NK-92 treated with Interleukin-12 subunit alpha and Interleukin-12 subunit beta, amount 100 ng/mL, for 24 hours (cell line): ENCODE measurements around the gene FMO1.
"Not testable (repeated sequence)": the region's sequence is repeated elsewhere in the genome, so short reads cannot be mapped to it uniquely, and the experiment has no call there.

Experiments
- DNase-seq: peaks from one replicate; lab custom pipeline; 2025; lab: John Stamatoyannopoulos, UW

Gene FMO1

GRCh38 chr1:171279678-171280077 lies 31.4 kb downstream of the FMO1 start:
- no peak for DNase-seq

DNA sequence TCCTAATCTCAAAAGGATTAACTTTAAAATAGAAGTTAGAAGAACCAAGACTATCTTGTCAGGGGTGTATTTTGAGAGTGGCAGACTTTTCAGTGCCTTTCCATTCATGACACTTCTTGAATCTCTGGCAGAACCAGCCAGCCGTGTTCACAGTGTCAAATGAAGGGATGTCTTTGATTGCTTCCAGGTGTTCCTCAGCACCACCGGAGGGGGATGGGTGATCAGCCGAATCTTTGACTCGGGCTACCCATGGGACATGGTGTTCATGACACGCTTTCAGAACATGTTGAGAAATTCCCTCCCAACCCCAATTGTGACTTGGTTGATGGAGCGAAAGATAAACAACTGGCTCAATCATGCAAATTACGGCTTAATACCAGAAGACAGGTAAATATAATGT lies 32.3 kb downstream of the FMO1 start:
- no peak for DNase-seq

GRCh38 chr1:171286032-171286705 lies 37.9 kb downstream of the FMO1 start:
- DNase-seq = no peak

DNA sequence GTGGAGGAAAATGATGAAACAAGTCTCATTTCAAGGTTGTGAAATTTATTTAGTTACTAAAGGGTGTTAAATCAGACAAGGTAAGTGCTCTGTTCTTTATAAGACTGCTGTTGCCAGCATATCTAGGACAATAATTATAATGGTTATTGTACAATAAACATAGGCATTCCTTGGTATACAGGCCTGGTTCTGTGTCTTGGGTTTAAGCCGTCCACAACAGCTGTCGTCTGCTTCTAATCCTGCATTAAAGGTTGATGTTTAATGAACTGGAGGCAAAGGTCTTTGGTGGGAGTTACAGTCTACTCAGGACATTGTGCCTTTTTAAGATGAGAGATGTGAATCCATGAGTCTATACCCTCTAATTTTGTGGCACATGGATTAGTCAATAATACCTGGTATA lies 42.3 kb downstream of the FMO1 start:
- no peak for DNase-seq

DNA sequence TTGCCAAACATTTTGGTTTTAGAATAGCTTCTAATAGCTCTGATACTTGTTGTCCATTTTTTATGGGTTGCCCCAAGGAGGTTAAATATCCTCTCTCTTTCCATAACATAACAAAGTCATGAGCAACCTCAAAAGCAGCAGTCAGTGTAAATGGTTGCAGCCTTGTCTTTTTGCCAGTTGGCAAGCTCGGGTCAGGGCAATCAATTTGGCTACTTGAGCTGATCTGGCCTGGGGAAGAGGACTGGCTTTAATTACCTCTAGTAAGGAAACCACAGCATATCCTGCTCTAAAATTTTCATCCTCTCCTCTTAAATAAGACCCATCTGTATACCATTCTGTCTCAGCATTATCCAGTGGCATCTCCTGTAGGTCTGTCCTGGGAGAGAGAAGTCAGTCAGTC lies 44.5 kb downstream of the FMO1 start:
- no peak for DNase-seq

- DNase-seq = not testable (repeated sequence)
Observed at GRCh38 chr1:171295383-171295782, 47.1 kb downstream of the FMO1 start.

- no peak for DNase-seq
Observed at GRCh38 chr1:171295821-171296220, 47.5 kb downstream of the FMO1 start.

- no peak for DNase-seq
Observed at GRCh38 chr1:171296897-171297296, 48.6 kb downstream of the FMO1 start.

DNA sequence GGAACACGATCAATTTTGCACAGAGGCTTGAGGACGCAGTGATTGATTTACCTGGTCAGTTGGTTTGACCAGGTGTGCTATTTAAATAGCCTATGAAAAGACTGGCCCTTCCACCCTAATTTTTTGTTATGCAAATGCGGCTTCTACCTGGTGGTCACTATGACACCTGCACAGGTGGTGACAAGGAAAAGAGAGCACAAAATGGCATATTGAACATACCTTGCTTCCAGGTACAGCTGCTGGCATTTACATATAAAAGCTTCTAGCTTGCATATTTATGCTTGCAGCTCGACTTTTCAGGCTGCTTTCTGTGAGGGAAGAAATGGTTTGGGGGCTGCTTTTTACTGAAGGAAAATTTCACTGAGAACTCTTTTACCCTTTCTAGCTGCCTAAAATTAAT lies 50.4 kb downstream of the FMO1 start:
- no peak for DNase-seq

DNA sequence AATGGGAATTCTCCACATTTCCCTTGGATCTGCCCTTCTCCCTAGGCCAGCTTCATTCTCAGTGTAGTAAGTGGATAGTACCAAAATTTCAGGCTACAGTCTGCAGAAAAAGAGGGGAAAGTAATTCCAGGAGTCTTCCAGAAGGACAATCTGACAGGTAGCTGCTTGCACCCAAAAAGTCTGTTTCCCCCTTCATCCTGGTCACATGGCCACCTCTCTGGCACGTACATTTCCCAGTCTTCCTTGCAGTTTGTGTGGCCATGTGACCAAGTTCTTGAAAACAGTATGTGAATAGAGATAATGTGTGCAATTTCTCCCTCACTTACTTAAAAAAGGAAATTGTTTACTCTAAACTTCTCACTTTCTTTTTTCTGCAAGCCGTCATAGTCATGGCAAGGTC lies 51.0 kb downstream of the FMO1 start:
- DNase-seq = no peak

GRCh38 chr1:171300401-171300800 lies 52.1 kb downstream of the FMO1 start:
- no peak for DNase-seq

GRCh38 chr1:171310661-171311087 lies 62.4 kb downstream of the FMO1 start:
- DNase-seq = no peak

DNA sequence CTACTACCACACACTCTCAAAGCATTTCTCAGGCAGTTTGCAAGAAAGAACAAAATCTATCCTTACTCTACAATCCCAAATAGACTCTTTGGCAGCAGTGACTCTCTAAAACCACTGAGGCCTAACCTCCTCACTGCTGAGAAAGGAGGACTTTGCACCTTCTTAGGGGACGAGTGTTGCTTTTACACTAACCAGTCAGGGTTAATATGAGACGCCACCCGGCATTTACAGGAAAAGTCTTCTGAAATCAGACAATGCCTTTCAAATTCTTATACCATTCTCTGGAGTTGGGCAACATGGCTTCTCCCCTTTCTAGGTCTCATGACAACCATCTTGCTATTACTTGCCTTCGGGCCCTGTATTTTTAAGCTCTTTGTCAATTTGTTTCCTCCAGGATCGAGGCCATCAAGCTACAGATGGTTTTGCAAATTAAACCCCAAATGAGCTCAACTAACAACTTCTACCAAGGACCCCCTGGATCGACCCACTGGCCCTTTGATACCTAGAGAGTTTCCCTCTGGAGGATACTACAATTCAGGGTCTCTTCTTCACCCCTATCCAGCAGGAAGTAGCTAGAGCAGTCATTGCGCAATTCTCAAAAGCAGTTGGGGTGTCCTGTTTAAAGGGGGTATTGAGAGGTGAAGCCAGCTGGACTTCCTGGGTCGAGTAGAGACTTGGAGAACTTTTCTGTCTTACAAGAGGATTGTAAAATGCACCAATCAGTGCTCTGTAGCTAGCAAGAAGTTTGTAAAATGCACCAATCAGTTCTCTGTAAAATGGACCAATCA lies 63.7 kb downstream of the FMO1 start:
- no peak for DNase-seq

GRCh38 chr1:171313319-171313834 lies 65.1 kb downstream of the FMO1 start:
- DNase-seq = no peak

GRCh38 chr1:171313835-171314320 lies 65.6 kb downstream of the FMO1 start, which contains the start of gene FMO4:
FMO4 (plus strand) TSS chr1:171314183; CDS start chr1:171319826, 5,643 bp downstream.
- DNase-seq = peak; percentile 69

DNA sequence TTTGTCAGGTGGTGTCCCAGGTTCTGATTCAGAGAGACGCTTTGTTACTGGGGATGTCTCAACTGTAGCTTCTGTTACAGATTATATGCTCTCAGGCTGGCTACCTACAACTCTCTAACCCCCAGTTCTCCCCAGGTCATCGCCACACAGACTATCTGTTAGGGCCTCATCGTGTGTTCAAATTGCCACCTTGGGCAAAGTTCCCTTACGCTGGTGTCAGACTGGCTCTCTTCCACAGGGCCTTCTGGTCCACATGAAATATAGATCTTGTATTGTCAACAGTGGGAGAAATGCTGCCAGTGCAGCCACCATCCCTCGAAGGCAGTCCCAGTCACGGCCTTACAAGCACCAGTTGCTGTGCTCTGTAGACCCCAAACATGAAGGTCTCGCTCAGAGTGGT lies 81.0 kb downstream of the FMO1 start:
- DNase-seq = no peak

DNA sequence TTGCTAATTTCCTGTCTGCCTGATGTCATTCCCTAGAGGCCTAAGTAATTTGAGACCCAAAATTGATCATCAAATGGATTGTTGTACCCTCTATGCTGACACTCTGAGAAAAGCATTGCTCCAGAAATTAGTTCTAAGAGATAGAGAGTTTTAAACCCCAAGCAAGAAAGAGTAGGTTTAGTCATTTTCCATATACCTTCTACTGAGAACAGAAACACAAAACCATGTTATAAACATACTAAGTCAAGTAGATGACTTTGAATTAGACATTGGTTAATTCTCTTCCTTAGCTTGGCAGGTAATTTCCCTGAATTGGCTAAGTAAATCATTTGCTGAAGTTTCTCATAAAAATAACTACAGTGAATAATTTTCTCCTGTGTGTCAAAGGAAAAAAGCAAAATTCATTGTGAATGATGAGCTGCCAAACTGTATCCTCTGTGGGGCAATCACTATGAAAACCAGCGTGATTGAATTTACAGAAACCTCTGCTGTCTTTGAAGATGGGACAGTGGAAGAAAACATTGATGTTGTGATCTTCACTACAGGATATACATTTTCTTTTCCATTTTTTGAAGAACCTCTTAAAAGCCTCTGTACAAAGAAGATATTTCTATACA lies 85.8 kb downstream of the FMO1 start:
- no peak for DNase-seq
